HG03521 (cell line): ENCODE measurements around the gene UBASH3B.
"Not testable (repeated sequence)": the region's sequence is repeated elsewhere in the genome, so short reads cannot be mapped to it uniquely, and the experiment has no call there.

Experiments
- ATAC-seq: cut with Tn5 transposase; IDR thresholded peaks from one replicate; pipeline ENCODE4 v1.9.1; 2021; ENCODE audit warnings: mild to moderate bottlenecking, moderate library complexity; ENCODE audit not compliant: unreplicated experiment

UBASH3B gene

GRCh38 chr11:122843281-122844141 lies 188.0 kb downstream of the UBASH3B start:
- ATAC-seq, result peak; percentile 67

DNA sequence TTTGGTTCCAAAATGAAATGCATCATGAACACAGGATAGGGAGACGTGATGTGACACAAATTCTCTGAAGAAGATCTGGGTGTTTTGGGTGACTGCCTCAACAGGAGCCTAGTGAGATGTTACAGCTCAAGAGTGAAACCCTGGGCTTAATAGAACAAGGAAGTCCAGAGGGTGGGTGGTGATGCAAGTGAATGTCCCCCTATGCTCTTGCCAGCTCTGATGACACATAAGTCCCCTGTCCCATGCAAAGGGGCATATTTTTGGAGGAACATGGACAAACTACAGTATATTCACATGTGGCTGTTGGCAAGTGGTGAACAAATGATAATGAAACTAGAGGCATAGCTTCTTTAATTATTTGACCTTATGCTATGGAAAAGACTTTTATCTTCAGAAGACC lies 191.9 kb downstream of the UBASH3B start:
- ATAC-seq, result no peak

GRCh38 chr11:122848186-122848585 lies 192.7 kb downstream of the UBASH3B start:
- ATAC-seq, result no peak

DNA sequence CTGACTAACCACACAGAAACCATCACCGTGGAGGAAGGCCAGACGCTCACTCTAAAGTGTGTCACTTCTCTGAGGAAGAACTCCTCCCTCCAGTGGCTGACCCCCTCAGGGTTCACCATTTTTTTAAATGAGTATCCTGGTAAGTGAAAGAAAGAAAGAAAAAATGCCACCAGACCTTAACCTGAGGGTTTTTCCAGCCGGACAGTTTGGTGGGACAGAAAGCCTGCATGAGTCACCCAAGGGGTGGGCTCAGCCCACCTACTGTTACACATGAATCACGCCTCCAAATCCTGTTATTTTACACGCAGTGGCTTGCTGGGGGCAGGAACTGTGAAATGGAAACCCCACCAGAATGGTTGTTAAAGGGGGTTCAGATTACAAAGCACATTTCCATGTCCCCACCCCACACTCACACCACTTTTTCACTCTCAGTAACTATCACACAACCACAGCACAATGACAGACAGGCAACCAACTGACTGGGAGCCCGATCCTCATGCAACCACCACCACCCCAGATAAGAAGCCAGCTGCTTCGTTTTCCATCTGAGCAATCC lies 194.6 kb downstream of the UBASH3B start:
- no peak for ATAC-seq

- ATAC-seq, result peak; percentile 39
Observed at GRCh38 chr11:122851366-122851966, 195.9 kb downstream of the UBASH3B start.

GRCh38 chr11:122852074-122852795 lies 196.7 kb downstream of the UBASH3B start:
- no peak for ATAC-seq

DNA sequence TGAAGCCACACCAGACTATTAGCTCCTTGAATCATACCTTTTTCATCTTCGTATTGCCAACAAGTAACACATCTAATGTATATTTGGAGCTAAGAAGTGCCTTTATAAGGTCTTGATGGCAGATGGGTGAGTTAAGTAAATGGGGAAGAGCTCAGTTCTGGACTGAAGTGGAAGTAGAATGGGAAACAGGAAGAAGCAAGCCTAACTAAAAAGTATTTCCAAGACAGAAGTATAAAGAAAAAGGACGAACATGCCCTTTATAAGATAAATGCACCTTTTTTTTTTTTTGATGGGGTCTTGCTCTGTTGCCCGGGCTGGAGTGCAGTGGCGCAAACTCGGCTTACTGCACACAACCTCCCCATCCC lies 197.3 kb downstream of the UBASH3B start:
- no peak for ATAC-seq

DNA sequence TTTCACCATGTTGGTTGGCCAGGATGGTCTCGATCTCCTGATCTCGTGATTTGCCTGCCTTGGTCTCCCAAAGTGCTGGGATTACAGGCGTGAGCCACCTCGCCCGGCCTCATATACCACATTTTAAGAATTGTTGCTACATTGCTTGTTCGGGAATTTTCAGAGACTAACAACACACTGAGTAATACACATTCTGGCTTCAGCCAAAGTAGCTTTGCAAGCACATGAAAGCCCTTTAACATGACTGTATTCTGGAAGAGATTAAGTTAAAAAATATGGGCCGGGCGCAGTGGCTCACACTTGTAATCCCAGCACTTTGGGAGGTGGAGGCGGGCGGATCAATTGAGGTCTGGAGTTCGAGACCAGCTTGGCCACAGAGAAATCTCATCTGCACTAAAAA lies 197.7 kb downstream of the UBASH3B start:
- no peak for ATAC-seq

DNA sequence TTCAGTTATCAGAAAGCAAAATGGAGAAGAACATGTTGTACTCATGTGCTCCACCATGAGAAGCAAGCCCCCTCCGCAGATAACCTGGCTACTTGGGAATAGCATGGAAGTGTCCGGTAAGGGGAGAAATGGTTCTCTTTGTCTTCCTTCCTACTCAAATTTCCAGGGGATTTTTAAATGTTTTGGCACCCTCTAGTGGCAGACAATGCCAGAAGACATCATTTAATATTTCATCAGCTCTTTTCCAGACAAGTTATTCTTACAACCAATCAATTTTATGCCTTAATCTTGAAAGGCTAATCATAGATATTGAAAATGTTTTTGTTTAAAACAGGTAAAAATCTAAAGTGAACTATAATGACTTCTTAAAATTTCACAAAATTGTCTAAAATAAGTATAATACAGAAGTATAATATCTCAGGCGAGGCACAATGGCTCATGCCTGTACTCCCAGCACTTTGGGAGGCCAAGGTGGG lies 198.5 kb downstream of the UBASH3B start:
- ATAC-seq, result no peak

DNA sequence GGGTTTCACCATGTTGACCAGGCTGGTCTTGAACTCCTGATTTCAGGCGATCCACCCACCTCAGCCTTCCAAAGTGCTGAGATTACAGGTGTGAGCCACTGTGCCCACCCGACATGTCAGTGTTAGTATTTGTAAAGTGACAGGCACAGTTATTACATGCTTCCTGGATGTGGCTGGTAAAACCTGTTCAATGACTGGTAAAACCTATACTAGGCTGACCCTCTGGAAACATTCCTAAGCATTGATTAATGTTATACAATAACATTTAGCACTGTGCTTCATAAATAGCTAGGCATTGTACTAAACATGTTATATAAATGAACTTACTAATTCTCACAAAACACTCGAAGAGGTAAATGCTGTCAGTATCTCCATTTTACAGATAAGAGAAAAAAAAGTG lies 206.1 kb downstream of the UBASH3B start:
- no peak for ATAC-seq

DNA sequence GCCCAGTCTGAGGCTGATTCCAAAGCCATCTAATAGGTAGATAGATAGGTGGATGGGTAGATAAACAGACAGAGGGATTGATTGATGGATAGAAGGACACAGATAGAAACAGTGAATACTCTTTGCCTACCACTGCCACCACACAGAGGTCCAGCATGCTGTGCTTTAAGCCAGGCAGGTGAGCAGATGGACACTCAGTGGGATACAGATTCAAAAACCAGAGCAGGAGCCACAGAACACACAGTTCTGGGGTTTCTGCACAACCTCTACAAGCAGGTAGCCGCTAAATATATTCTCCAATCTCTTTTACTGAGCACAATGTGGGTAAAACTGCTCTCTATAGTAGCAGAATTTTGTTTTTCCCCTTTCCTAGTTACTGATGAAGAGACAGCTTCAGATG lies 206.6 kb downstream of the UBASH3B start:
- ATAC-seq, result no peak

DNA sequence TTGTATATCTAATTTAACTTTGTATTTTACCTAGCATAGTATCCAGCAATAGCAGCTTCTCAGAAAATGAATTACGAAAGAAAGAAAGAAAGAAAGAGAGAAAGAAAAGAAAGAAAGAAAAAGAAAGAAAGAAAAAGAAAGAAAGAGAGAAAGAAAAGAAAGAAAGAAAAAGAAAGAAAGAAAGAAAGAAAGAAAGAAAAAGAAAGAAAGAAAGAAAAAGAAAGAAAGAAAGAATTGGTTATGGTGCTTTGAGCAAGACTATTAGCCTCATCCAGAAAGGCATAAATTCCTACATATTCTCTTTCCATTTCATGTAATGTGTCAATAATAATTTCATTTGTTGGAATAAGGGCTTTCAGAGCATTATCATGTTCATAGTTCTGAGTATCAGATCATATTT lies 207.6 kb downstream of the UBASH3B start:
- not testable (repeated sequence) for ATAC-seq

DNA sequence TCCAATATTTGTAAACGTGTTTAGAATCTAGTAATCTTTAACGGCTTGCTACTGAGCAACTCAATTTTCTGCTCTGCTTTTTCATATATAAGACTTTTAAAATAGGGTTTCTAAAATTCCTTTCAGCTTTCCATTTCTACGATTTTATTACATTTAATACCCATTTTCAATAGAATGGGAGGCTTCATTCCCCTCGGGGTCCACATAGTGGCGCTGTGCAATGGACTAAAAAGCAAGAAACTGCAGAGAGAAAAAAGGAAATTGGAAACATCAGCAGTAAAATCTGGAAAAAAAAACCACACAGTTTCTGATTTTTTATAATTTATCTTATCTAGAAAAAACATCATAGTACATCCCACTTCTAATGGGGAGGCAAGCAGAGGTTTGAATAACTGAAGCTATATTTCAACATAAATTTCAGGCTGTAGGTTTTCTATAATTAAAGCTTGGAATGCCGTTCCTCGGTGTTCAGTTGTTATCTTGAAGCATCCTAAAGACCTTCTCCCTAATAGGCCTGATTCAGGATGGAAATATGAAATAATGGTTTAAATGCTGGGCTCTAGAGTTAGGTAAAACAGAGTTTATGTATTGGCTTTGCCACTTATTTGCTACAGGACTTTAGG lies 208.3 kb downstream of the UBASH3B start:
- ATAC-seq, result no peak
